Measurements from ENCODE around the gene DAB2IP.
A peak's percentile ranks its signal among the peaks of the same experiment; 100 is the strongest.
"Not testable (repeated sequence)": the region's sequence is repeated elsewhere in the genome, so short reads cannot be mapped to it uniquely, and the experiment has no call there.

Gene DAB2IP

GRCh38 chr9:121779381-121780117 lies 128.1 kb downstream of the DAB2IP start:
- peak; percentile 24 for DNase-seq

- DNase-seq = no peak
Observed at GRCh38 chr9:121780177-121781040, 129.0 kb downstream of the DAB2IP start.

- DNase-seq = no peak
Observed at GRCh38 chr9:121781145-121781548, 129.7 kb downstream of the DAB2IP start.

- DNase-seq = no peak
Observed at GRCh38 chr9:121781701-121782464, 130.4 kb downstream of the DAB2IP start.

GRCh38 chr9:121782514-121783110 lies 131.2 kb downstream of the DAB2IP start:
- no peak for DNase-seq

GRCh38 chr9:121783111-121783510 lies 131.7 kb downstream of the DAB2IP start:
- no peak for DNase-seq

GRCh38 chr9:121783521-121784507 lies 132.4 kb downstream of the DAB2IP start:
- peak; percentile 29 for DNase-seq

GRCh38 chr9:121784731-121785411 lies 133.4 kb downstream of the DAB2IP start:
- DNase-seq = no peak

- no peak for DNase-seq
Observed at GRCh38 chr9:121785673-121786542, 134.5 kb downstream of the DAB2IP start.

- DNase-seq = no peak
Observed at GRCh38 chr9:121786543-121786948, 135.1 kb downstream of the DAB2IP start.

GRCh38 chr9:121786998-121787422 lies 135.6 kb downstream of the DAB2IP start:
- DNase-seq = no peak

- DNase-seq = no peak
Observed at GRCh38 chr9:121788686-121789366, 137.4 kb downstream of the DAB2IP start.

GRCh38 chr9:121790841-121791240 lies 139.4 kb downstream of the DAB2IP start:
- DNase-seq = no peak

GRCh38 chr9:121792476-121792875 lies 141.0 kb downstream of the DAB2IP start:
- DNase-seq = not testable (repeated sequence)

GRCh38 chr9:121794334-121794733 lies 142.9 kb downstream of the DAB2IP start:
- DNase-seq = not testable (repeated sequence)

- DNase-seq = no peak
Observed at GRCh38 chr9:121797081-121797480, 145.6 kb downstream of the DAB2IP start.

- no peak for DNase-seq
Observed at GRCh38 chr9:121798941-121799340, 147.5 kb downstream of the DAB2IP start.

GRCh38 chr9:121800376-121800775 lies 148.9 kb downstream of the DAB2IP start:
- no peak for DNase-seq

GRCh38 chr9:121801579-121801978 lies 150.1 kb downstream of the DAB2IP start:
- no peak for DNase-seq

All from fibroblast of skin of back (primary cell).